ENCODE measurements around the gene TFF1.

Gene TFF1

GRCh38 chr21:42382915-42383314 lies 16.6 kb upstream of the TFF1 start:
- DNase-seq (ENCODE audit: low read depth in 2 of 2), result no peak

- DNase-seq (ENCODE audit: low read depth in 2 of 2), result no peak
These were observed 15.1 kb upstream of the TFF1 start for GRCh38 chr21:42381347-42381984.

GRCh38 chr21:42379426-42380215 lies 13.3 kb upstream of the TFF1 start:
- DNase-seq (ENCODE audit: low read depth in 2 of 2), result no peak

DNA sequence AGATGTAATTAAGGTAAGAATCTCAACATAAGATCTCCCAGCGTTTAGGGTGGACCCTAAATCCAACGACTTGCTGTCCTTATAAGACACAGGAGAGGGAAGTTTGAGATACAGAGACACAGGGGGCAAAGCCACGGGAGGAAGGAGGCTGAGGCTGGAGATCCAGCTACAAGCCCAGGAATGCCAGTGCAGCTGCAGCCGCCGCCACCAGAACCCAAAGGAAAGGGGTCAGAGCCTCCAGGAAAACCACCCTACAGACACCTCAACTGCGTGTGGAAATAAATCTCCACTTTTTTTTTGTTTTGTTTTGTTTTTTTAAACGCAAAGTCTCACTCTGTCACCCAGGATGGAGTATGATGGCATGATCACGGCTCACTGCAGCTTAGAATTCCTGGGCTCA lies 12.1 kb upstream of the TFF1 start:
- DNase-seq (ENCODE audit: low read depth in 2 of 2), result no peak

GRCh38 chr21:42377951-42378340 lies 11.6 kb upstream of the TFF1 start:
- no peak for DNase-seq (ENCODE audit: low read depth in 2 of 2)

DNA sequence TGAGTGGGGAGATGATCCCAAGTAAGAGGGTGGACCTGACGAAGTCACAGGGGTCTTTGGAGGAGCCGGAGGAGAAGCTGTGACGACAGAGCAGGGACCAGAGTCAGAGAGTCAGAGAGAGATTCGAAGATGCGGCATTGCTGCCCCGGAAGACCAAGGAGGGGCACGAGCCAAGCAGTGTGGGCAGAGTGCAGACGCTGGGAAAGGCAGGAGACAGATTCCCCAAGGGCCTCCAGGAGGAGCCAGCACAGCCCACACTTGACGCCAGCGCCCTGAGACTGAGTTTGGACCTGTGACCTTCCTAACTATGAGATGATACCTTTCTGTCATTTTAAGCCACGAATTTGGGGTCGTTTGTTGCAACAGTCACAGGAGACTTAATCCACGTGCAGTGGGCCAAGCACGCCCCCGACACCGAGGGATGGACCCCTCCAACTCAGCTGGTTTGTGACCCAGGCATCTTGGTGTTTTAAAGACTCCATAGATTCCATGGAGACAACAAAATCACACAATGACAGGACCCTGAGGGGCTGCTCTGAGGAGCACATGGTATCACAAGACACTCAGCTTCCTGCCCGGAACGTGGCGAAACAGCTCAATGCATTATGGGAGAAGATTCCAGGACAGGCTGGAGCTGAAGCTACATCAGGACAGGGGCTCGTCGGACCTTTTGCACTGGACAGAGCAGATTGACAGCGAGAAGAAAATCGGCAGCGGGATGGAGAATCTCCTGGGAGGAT lies 11.0 kb upstream of the TFF1 start:
- no peak for DNase-seq (ENCODE audit: low read depth in 2 of 2)

DNA sequence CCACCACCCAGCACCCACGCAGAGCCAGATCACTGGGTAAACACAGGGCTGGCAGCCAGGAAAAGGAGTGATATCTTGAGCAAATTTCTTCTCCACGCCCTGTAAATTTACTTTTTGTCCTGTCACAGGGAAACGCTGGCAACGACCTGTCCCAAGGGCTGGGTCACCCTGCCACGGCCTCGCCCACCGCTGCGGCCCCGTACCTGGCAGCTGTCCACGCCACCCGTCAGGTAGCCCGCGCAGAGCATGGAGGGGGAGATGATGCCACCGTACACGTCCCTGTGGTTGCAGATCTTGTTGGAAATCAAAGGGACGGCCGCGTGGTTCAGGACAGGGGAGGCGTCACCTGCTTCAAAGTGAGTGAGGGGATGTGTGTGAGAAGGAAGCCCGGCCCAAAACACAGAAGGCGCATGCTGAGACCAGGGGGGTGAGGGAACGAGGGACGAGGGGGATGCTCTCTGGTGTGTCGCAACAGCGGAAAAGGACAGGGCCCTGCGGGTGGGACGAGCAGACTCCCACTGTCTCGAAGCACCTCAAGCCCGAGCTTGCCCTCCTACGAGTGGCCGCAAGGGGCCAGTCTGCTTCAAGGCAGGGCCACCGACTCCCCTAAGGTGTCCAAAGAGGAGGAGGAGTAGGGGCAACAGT lies 10.1 kb upstream of the TFF1 start:
- no peak for DNase-seq (ENCODE audit: low read depth in 2 of 2)

DNA sequence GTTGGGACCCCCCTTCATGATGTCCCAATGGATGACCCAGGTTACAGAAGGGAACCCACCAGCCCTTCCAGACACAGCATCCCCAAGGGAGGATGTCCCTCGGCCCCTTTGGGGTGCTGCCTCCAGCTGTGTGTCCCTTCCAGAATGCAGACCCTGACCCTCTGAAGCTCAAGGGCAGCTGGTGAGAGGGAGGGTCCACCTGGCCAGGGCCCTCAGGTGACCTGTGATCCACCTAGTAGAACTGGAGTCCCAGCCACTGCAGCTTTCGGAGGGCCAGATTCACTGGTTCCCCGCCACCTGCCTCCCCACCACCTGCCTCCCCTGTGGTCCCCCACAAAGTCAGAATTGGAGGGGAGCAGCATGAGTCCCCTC lies 9.6 kb upstream of the TFF1 start:
- no peak for DNase-seq (ENCODE audit: low read depth in 2 of 2)

DNA sequence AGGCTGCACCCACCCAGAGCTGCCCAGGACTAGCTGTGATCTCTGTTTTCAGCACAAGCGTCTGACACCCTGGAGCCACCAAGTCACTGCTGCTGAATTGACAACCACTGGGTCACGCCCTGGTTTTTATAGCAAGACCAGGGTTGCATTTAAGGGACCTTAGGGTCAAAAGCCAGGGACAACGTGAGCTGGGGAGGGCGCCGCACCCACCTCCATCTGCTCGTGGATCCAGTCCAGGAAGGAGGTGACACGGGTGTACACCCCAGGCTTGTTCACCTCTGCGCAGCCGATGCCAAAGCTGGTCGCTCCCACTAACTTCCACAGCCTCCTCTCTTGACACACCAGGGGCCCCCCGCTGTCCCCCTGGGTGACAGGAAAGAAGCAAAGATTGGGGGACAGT lies 9.2 kb upstream of the TFF1 start:
- no peak for DNase-seq (ENCODE audit: low read depth in 2 of 2)

- no peak for DNase-seq (ENCODE audit: low read depth in 2 of 2)
These were observed 8.6 kb upstream of the TFF1 start for GRCh38 chr21:42374864-42375499.

- DNase-seq (ENCODE audit: low read depth in 2 of 2), result no peak
These were observed 8.1 kb upstream of the TFF1 start for GRCh38 chr21:42374457-42374856.

- no peak for DNase-seq (ENCODE audit: low read depth in 2 of 2)
These were observed 7.6 kb upstream of the TFF1 start for GRCh38 chr21:42373908-42374455.

DNA sequence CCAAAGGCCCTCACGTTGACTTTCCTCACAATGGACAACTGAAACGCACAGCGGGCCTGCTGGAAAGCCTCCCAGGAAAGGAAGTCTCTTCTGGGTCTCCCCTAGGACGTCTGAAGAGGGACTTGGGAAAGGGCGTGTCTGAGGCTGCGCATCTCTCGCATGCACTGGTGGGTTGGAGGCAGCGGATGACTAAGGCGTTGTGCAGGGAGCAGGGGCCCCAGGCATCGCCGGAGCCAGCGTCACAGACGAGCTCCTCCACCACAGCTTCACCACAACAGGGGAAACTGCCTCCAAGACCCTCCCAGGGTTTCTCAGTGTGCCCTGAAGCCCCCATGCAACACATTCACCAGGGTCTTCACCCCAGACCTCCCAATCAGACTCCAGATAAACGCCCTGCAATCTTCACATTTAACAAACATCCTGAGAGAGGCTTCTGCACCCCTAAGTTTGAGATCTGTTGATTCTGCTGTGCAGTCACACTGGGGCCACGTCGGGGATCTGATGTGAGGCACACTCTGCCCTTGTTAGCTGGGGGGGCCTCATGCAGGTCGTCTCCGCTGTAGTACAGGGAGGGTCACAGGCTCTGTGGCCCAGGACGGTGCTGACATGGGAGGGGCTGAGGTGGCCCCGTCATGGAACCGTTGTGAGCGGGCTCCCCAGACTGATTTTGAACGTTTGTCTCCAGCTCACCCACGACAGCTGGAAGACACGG lies 7.0 kb upstream of the TFF1 start:
- DNase-seq (ENCODE audit: low read depth in 2 of 2), result no peak

DNA sequence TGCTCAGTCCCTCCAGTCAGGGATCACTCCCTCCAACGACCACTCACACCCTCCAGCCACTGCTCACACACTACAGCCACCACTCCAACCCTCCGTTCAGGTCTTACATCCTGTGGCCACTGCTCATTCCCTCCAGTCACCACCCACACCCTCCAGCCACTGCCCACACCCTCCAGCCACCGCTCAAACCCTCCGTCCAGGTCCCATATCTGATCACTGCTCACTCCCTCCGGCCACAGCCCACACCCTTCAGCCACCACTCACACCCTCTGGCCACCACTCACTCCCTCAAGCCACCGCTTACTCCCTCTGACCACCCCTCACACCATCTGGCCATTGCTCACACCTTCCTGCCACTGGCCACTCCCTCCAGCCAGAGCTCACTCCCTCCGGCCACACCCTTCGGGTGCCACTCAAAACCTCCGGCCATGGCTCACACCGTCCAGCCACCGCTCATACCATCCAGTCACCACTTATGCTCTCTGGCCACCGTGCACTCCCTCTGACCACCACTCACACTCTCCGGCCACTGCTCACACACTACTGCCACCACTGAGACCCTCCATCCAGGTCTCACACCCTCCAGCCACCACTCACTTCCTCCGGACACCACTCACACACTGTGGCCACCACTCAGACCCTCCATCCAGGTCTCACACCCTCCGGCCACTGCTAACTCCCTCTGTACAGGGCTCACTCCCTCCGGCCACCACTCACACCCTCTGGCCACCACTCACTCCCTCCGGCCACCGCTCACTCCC lies 4.7 kb upstream of the TFF1 start:
- DNase-seq (ENCODE audit: low read depth in 2 of 2), result no peak

- no peak for DNase-seq (ENCODE audit: low read depth in 2 of 2)
These were observed 3.5 kb upstream of the TFF1 start for GRCh38 chr21:42369821-42370220.

GRCh38 chr21:42367367-42368165 lies 1.2 kb upstream of the TFF1 start:
- no peak for DNase-seq (ENCODE audit: low read depth in 2 of 2)

DNA sequence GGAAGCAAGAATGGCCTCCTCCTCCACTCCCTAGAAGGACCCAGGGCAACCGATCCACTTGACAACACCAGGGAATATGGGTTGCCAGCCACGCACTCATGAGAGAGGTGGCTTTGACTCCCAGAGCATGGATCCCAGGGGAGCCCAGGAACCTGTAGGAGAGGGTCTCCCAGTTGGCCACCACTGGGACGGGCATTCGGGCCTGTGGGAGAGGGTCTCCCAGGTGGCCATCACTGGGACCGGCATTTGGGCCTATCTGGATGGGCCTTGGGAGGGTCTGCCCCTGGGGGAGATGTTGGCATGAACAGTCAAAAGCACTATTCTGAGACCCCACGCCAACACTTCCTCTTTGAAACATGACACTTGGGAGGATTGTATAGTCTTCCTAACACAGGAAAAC lies 565 bp downstream of the TFF1 start:
- DNase-seq (ENCODE audit: low read depth in 2 of 2), result no peak

DNA sequence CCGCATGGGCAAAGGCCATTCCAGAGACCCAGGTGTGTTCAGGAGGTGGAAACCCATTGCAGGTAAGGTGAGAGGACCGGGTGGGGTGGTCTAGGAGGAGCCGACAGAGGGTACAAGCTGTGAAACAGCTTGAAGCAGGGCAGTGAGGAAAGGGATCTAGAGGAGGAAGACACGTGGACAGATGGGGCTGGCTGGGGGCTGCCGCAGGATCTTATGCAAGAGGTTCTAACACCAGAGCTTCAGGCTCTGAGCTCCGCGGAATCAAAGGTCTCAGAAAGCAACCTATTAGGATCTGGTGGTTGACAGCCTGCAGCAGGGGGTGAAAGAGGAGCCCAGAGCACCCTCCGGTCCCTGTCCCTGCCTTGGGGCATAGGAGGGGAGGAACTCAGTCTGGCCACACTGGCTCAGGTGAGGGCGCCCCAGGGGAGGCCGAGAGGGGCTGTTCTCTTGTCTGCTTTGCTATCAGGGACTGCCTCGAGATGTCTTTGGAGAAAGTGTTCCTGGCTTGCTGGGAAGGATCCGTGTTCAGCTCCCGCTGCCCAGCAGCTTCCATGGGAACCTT lies 1.9 kb downstream of the TFF1 start:
- DNase-seq (ENCODE audit: low read depth in 2 of 2), result no peak

- DNase-seq (ENCODE audit: low read depth in 2 of 2), result no peak
These were observed 3.0 kb downstream of the TFF1 start for GRCh38 chr21:42363312-42363711.

Measured in activated CD8-positive, alpha-beta memory T cell treated with anti-CD3 and anti-CD28 coated beads for 4 hours (primary cell).